Lung (tissue), 12 donors: ENCODE data around the gene LGR6. TPM values are rescaled to one million over a fixed set of nuclear protein-coding genes. Genes with fewer than 3 reads are reported as not detected.

Experiments
- ATAC-seq: fragments of 200-7000 bp; cut with Tn5 transposase; one replicate; pipeline ENCODE4 v1.9.1; 2020; ENCODE audit warnings: moderate number of reproducible peaks; ENCODE audit not compliant: insufficient read depth, low FRiP score
- DNase-seq, 3 donors: peaks; one replicate each; pipeline ENCODE4 v3.0.0-alpha.2; 2013 to 2017
- H3K27ac ChIP-seq, 2 donors: one replicate each; pipeline ENCODE4 v1.5.1; 2013; ENCODE audit warnings: mild to moderate bottlenecking in 2 of 2, moderate library complexity in 2 of 2, control low read depth in 1 of 2, inconsistent platforms in 1 of 2, low read depth in 1 of 2, low read length in 1 of 2
- H3K27me3 ChIP-seq, 3 donors: one replicate each; pipeline ENCODE4 v1.5.1; 2013; ENCODE audit warnings: low read length in 2 of 3; ENCODE audit not compliant: control insufficient read depth in 3 of 3, insufficient read depth in 3 of 3
- H3K36me3 ChIP-seq, 4 donors: one replicate each; pipeline ENCODE4 v1.5.1; 2013; ENCODE audit warnings: low read length in 4 of 4, mild to moderate bottlenecking in 1 of 4, moderate library complexity in 1 of 4; ENCODE audit not compliant: control insufficient read depth in 4 of 4, insufficient read depth in 4 of 4
- H3K4me1 ChIP-seq, 5 donors: one replicate each; pipeline ENCODE4 v1.5.1; 2013; ENCODE audit warnings: low read length in 5 of 5, mild to moderate bottlenecking in 2 of 5, moderate library complexity in 1 of 5; ENCODE audit not compliant: control insufficient read depth in 5 of 5, insufficient read depth in 5 of 5
- H3K4me3 ChIP-seq: one replicate; pipeline ENCODE4 v1.5.1; 2013; ENCODE audit warnings: mild to moderate bottlenecking, control low read depth, moderate library complexity
- H3K9ac ChIP-seq, 2 donors: one replicate each; pipeline ENCODE4 v1.5.1; 2013; ENCODE audit warnings: low read length in 2 of 2, control low read depth in 1 of 2; ENCODE audit not compliant: insufficient read depth in 1 of 2
- H3K9me3 ChIP-seq, 4 donors: one replicate each; pipeline ENCODE4 v1.5.1; 2013; ENCODE audit warnings: low read length in 3 of 4, mild to moderate bottlenecking in 1 of 4, moderate library complexity in 1 of 4; ENCODE audit not compliant: control insufficient read depth in 4 of 4, insufficient read depth in 3 of 4
- CTCF ChIP-seq: IDR thresholded peaks from 2 replicates; pipeline ENCODE4 v1.5.1; 2012; ENCODE audit warnings: mild to moderate bottlenecking; ENCODE audit errors: control extremely low read depth, extremely low read depth
- WGBS, 2 donors: extraction: QIAGEN DNeasy Blood & Tissue Kit; methylation state at CpG; one replicate each; pipeline ENCODE4 v1.1.7; 2013; 5-methylcytosine and 5-hydroxymethylcytosine counted together
- polyA plus RNA-seq, 2 donors: library from polyadenylated mRNA; stranded (reverse); fragments of 200-250 nt; gene quantifications; one replicate each; pipeline ENCODE4 v1.2.1, GENCODE V29; 2013
- total RNA-seq, 2 donors: library from RNA; depleted of rRNA in 1 of 2; stranded (reverse); fragments of >200 nt in 1 of 2; gene quantifications; one replicate each; pipeline ENCODE4 v1.2.1, GENCODE V29; 2014 to 2021
- donor health status: control.
- donor health status: control.
- donor health status: Bipolar disorder and iron deficiency.
- donor health status: healthy.
- donor health status: DM: yes; HTN: yes; CAD: no.

Gene LGR6
- total and polyA plus RNA-seq, 4 donors = 0.57 to 4.1 (median 1.3) TPM

GRCh38 chr1:202150187-202150586, 43.4 kb upstream of the LGR6 start:
- Histone ChIP-seq H3K36me3 (peaks cover 0 to 3% (median 0%) of the 10 kb centered on the region in 4 donors), H3K9me3 (no peaks in the 10 kb centered on the region), H3K4me3 (no peak overlapping the region), H3K9ac (no peak overlapping the region), H3K27ac (no peak overlapping the region), H3K27me3 (no peaks in the 10 kb centered on the region), H3K4me1 (peaks cover 0 to 5% (median 2%) of the 10 kb centered on the region in 5 donors)
- no peak for TF ChIP-seq CTCF
- 92 to 95% methylated on average over 9 of the region's 9 CpGs for WGBS, 2 donors
- DNase-seq (no peak), ATAC-seq (no peak)

GRCh38 chr1:202150602-202151001, 43.0 kb upstream of the LGR6 start:
- 39 to 77% methylated on average over 8 of the region's 8 CpGs for WGBS, 2 donors
- Histone ChIP-seq H3K9ac (no peak overlapping the region), H3K27me3 (no peaks in the 10 kb centered on the region), H3K9me3 (no peaks in the 10 kb centered on the region), H3K27ac (no peak overlapping the region), H3K4me1 (peaks cover 0 to 6% (median 0%) of the 10 kb centered on the region in 5 donors), H3K4me3 (no peak overlapping the region), H3K36me3 (peaks cover 0 to 3% (median 0%) of the 10 kb centered on the region in 4 donors)
- DNase-seq (no peak), ATAC-seq (no peak)
- no peak for TF ChIP-seq CTCF

GRCh38 chr1:202151045-202151444, 42.6 kb upstream of the LGR6 start:
- Histone ChIP-seq H3K4me3 (no peak overlapping the region), H3K27ac (no peak overlapping the region), H3K9ac (no peak overlapping the region), H3K27me3 (no peaks in the 10 kb centered on the region), H3K36me3 (peaks cover 0 to 3% (median 0%) of the 10 kb centered on the region in 4 donors), H3K9me3 (no peaks in the 10 kb centered on the region), H3K4me1 (peaks cover 0 to 6% (median 0%) of the 10 kb centered on the region in 5 donors)
- DNase-seq (no peak), ATAC-seq (no peak)
- TF ChIP-seq CTCF = no peak
- WGBS, 2 donors = 93 to 94% methylated on average over 2 of the region's 2 CpGs

- TF ChIP-seq CTCF = no peak
- peaks cover 0 to 6% (median 0%) of the 10 kb centered on the region in 5 donors for H3K4me1 ChIP-seq
- peaks cover 0 to 3% (median 0%) of the 10 kb centered on the region in 4 donors for H3K36me3 ChIP-seq
- ATAC-seq (no peak), DNase-seq (no peak)
- no peaks in the 10 kb centered on the region for H3K9me3 ChIP-seq
- H3K27me3 ChIP-seq = no peaks in the 10 kb centered on the region
- WGBS, 2 donors = 91 to 98% methylated on average over 10 of the region's 10 CpGs
- no peak overlapping the region for H3K4me3 ChIP-seq
- H3K9ac ChIP-seq = no peak overlapping the region
- no peak overlapping the region for H3K27ac ChIP-seq
Observed at GRCh38 chr1:202152399-202152798, 41.2 kb upstream of the LGR6 start.
